ENCODE data around the gene TMEM258.

The TMEM258 gene

DNA sequence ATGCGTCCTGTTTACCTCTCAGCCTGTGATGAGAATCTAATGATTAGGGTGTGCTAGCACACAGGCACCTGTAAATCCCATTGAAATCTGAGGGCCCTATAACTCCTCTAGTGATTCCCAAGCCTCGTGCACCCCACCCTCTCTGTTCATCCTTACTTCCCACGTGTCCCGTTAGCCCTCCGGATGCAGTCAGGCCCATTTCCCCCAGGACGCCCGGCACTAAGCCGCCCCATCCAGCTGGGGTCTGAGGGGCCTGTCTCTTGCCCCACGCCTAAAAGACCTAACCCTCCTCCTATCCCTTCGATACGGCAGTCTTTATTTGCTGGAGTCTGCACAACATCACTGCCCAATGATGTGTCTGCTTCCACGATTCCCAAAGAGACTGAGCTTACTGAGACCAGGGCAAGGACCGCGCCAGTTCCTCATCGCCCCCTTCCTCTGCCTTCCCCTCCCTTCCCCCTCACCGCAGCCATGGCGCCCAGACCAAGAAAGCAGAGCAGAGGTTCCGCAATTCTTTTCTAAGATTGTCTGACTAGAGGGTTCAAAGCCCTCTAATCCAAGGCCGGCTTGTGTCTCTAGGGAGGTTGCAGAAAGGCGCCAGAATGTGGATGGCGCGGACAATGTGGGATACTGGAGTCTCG is 34.7 kb upstream of the TMEM258 start:
- TF ChIP-seq ZFP30 (CRISPR knock-in tag; IDR thresholded peaks at IDR 0.05) (no peak), ZNF70 (CRISPR knock-in tag; IDR thresholded peaks at IDR 0.05) (peak; percentile 49; the same call in 1 of the 2 replicates)
- ATAC-seq: no peak

DNA sequence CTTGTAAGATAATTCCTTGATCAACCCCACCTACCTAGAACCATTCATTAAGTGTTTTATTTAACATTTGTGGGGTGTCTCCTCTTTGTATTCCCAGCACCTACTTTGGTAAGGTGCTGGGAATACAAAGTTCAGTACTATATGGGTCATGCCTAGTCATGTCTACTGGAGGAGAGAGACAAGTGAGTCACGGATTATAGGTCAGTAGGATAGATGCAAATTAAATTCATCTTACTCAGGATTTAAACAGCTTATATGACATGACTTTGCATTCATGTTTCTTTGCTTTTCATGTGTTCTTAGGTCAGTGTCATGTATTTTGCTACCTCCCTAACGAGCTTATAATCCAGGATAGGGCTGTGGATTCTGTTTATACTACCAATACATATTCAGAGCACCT is 27.8 kb upstream of the TMEM258 start:
- TF ChIP-seq ARNTL (CRISPR knock-in tag; IDR thresholded peaks at IDR 0.05; ENCODE audit: borderline replicate concordance, low read depth): no peak
- TF ChIP-seq TCF4 (CRISPR knock-in tag; IDR thresholded peaks at IDR 0.05; ENCODE audit: borderline replicate concordance): no peak
- no peak for TF ChIP-seq TOX (CRISPR knock-in tag; IDR thresholded peaks at IDR 0.05; ENCODE audit: borderline replicate concordance)
- TF ChIP-seq, protein P1, sequence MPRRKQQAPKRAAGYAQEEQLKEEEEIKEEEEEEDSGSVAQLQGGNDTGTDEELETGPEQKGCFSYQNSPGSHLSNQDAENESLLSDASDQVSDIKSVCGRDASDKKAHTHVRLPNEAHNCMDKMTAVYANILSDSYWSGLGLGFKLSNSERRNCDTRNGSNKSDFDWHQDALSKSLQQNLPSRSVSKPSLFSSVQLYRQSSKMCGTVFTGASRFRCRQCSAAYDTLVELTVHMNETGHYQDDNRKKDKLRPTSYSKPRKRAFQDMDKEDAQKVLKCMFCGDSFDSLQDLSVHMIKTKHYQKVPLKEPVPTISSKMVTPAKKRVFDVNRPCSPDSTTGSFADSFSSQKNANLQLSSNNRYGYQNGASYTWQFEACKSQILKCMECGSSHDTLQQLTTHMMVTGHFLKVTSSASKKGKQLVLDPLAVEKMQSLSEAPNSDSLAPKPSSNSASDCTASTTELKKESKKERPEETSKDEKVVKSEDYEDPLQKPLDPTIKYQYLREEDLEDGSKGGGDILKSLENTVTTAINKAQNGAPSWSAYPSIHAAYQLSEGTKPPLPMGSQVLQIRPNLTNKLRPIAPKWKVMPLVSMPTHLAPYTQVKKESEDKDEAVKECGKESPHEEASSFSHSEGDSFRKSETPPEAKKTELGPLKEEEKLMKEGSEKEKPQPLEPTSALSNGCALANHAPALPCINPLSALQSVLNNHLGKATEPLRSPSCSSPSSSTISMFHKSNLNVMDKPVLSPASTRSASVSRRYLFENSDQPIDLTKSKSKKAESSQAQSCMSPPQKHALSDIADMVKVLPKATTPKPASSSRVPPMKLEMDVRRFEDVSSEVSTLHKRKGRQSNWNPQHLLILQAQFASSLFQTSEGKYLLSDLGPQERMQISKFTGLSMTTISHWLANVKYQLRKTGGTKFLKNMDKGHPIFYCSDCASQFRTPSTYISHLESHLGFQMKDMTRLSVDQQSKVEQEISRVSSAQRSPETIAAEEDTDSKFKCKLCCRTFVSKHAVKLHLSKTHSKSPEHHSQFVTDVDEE (CRISPR knock-in tag; IDR thresholded peaks at IDR 0.05): no peak
- TF ChIP-seq, protein P2, sequence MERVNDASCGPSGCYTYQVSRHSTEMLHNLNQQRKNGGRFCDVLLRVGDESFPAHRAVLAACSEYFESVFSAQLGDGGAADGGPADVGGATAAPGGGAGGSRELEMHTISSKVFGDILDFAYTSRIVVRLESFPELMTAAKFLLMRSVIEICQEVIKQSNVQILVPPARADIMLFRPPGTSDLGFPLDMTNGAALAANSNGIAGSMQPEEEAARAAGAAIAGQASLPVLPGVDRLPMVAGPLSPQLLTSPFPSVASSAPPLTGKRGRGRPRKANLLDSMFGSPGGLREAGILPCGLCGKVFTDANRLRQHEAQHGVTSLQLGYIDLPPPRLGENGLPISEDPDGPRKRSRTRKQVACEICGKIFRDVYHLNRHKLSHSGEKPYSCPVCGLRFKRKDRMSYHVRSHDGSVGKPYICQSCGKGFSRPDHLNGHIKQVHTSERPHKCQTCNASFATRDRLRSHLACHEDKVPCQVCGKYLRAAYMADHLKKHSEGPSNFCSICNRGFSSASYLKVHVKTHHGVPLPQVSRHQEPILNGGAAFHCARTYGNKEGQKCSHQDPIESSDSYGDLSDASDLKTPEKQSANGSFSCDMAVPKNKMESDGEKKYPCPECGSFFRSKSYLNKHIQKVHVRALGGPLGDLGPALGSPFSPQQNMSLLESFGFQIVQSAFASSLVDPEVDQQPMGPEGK (CRISPR knock-in tag; IDR thresholded peaks at IDR 0.05; ENCODE audit: borderline replicate concordance): no peak
- TF ChIP-seq RARB (CRISPR knock-in tag; IDR thresholded peaks at IDR 0.05): no peak
- TF ChIP-seq ZC3H10 (CRISPR knock-in tag; IDR thresholded peaks at IDR 0.05): no peak
- no peak for TF ChIP-seq ZFP30 (CRISPR knock-in tag; IDR thresholded peaks at IDR 0.05)
- no peak for TF ChIP-seq CREB5 (CRISPR knock-in tag; IDR thresholded peaks at IDR 0.05; ENCODE audit: low read depth)
- no peak for TF ChIP-seq PPARA (CRISPR knock-in tag; IDR thresholded peaks at IDR 0.05; ENCODE audit: borderline replicate concordance)
- no peak for TF ChIP-seq ESRRG (CRISPR knock-in tag; IDR thresholded peaks at IDR 0.05)
- no peak for TF ChIP-seq ZFP3 (CRISPR knock-in tag; IDR thresholded peaks at IDR 0.05)
- no peak for TF ChIP-seq ZNF565 (CRISPR knock-in tag; conservative IDR thresholded peaks at IDR 0.05; ENCODE audit: low read depth)
- no peak for TF ChIP-seq SNAI2 (CRISPR knock-in tag; IDR thresholded peaks at IDR 0.05)
- TF ChIP-seq, protein P3, sequence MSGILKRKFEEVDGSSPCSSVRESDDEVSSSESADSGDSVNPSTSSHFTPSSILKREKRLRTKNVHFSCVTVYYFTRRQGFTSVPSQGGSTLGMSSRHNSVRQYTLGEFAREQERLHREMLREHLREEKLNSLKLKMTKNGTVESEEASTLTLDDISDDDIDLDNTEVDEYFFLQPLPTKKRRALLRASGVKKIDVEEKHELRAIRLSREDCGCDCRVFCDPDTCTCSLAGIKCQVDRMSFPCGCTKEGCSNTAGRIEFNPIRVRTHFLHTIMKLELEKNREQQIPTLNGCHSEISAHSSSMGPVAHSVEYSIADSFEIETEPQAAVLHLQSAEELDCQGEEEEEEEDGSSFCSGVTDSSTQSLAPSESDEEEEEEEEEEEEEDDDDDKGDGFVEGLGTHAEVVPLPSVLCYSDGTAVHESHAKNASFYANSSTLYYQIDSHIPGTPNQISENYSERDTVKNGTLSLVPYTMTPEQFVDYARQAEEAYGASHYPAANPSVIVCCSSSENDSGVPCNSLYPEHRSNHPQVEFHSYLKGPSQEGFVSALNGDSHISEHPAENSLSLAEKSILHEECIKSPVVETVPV (CRISPR knock-in tag; IDR thresholded peaks at IDR 0.05): no peak
- TF ChIP-seq, protein P4, sequence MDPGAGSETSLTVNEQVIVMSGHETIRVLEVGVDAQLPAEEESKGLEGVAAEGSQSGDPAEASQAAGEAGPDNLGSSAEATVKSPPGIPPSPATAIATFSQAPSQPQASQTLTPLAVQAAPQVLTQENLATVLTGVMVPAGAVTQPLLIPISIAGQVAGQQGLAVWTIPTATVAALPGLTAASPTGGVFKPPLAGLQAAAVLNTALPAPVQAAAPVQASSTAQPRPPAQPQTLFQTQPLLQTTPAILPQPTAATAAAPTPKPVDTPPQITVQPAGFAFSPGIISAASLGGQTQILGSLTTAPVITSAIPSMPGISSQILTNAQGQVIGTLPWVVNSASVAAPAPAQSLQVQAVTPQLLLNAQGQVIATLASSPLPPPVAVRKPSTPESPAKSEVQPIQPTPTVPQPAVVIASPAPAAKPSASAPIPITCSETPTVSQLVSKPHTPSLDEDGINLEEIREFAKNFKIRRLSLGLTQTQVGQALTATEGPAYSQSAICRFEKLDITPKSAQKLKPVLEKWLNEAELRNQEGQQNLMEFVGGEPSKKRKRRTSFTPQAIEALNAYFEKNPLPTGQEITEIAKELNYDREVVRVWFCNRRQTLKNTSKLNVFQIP (CRISPR knock-in tag; IDR thresholded peaks at IDR 0.05; ENCODE audit: borderline replicate concordance, low read depth): no peak
- no peak for TF ChIP-seq ZNF70 (CRISPR knock-in tag; IDR thresholded peaks at IDR 0.05)
- no peak for TF ChIP-seq OSR1 (CRISPR knock-in tag; IDR thresholded peaks at IDR 0.05)
- TF ChIP-seq CSDC2 (CRISPR knock-in tag; IDR thresholded peaks at IDR 0.05): no peak
- ATAC-seq: no peak

DNA sequence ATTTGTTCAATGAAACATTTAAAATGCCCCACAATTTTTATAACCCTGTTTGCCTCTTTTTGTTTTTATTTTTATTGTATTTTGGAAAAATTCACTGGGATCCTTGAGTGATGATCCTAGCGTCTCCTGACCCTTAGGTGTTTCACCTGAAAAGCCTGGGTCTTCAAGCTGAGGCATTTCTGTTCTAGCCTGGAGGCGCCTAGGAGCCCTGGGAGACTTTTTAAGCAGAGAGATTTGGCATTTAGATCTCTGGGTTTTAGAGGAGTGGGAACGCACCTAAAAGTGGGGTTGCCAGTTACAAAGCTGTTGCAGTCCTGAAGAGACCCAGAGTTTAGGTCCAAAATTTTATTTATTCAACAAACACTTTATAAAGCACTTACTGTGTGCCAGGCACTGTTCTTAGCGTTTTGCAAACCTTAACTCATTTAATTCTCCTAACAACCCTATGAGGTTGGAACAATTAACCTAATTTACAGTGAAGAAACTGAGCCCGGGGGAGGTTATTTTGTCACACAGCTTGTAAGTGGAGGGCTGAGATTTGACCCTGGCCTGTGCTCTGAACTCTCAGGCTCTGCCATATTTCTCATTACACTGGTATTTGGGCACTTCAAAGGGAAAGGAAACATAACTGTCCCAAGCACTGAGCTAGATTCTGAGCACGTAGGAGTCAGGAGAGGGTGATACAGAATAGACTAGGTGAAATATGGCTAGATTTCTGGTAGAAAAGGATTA is 25.2 kb upstream of the TMEM258 start:
- ATAC-seq: no peak
- TF ChIP-seq ZC3H10 (CRISPR knock-in tag; IDR thresholded peaks at IDR 0.05): no peak
- TF ChIP-seq PPARA (CRISPR knock-in tag; IDR thresholded peaks at IDR 0.05; ENCODE audit: borderline replicate concordance): no peak
- no peak for TF ChIP-seq SNAI2 (CRISPR knock-in tag; IDR thresholded peaks at IDR 0.05)
- TF ChIP-seq CREB5 (CRISPR knock-in tag; IDR thresholded peaks at IDR 0.05; ENCODE audit: low read depth): no peak
- TF ChIP-seq ISL1 (CRISPR knock-in tag; IDR thresholded peaks at IDR 0.05): no peak
- TF ChIP-seq ZFP3 (CRISPR knock-in tag; IDR thresholded peaks at IDR 0.05): no peak
- TF ChIP-seq, protein P2 (CRISPR knock-in tag; IDR thresholded peaks at IDR 0.05; ENCODE audit: borderline replicate concordance): no peak
- no peak for TF ChIP-seq ZNF8 (CRISPR knock-in tag; IDR thresholded peaks at IDR 0.05)
